Kidney (tissue), 14 donors: ENCODE measurements around the gene RNF34. TPM values are rescaled to one million over a fixed set of nuclear protein-coding genes. Genes with fewer than 3 reads are reported as not detected.

ENCODE experiments used
- DNase-seq, 5 donors: peaks; one replicate each; pipeline ENCODE4 v3.0.0-alpha.2; 2013 to 2020
- FAIRE-seq: peaks from 2 replicates; lab custom pipeline; 2012; peaks lifted over from hg19 to GRCh38; lab: Jason Lieb, UNC
- H3K27ac ChIP-seq, 2 donors: one replicate each; pipeline ENCODE4 v1.7.0; 2013; ENCODE audit warnings: low read depth in 2 of 2, low read length in 2 of 2, inconsistent platforms in 1 of 2
- H3K27me3 ChIP-seq: one replicate; pipeline ENCODE4 v1.7.1; 2013; ENCODE audit warnings: low read length, inconsistent platforms; ENCODE audit not compliant: control insufficient read depth, insufficient read depth
- H3K36me3 ChIP-seq, 3 donors: one replicate each; pipeline versions ENCODE4 v1.7.0 to v1.7.1; 2013; ENCODE audit warnings: low read length in 3 of 3, control low read depth in 1 of 3, inconsistent platforms in 1 of 3; ENCODE audit not compliant: insufficient read depth in 3 of 3, control insufficient read depth in 2 of 3
- H3K4me1 ChIP-seq, 3 donors: one replicate each; pipeline versions ENCODE4 v1.7.0 to v1.7.1; 2013; ENCODE audit warnings: low read length in 3 of 3, inconsistent platforms in 1 of 3, low read depth in 1 of 3; ENCODE audit not compliant: control insufficient read depth in 2 of 3, insufficient read depth in 2 of 3
- H3K4me3 ChIP-seq, 3 donors: one replicate each; pipeline versions ENCODE4 v1.7.0 to v1.8.1; 2013; ENCODE audit warnings: low read length in 3 of 3, control low read depth in 1 of 3, inconsistent platforms in 1 of 3
- H3K9ac ChIP-seq, 3 donors: one replicate each; pipeline versions ENCODE4 v1.7.0 to v1.7.1; 2013; ENCODE audit warnings: low read length in 3 of 3, control low read depth in 1 of 3, inconsistent platforms in 1 of 3
- H3K9me3 ChIP-seq, 3 donors: one replicate each; pipeline versions ENCODE4 v1.7.0 to v1.7.1; 2013; ENCODE audit warnings: low read length in 3 of 3, control low read depth in 1 of 3, inconsistent platforms in 1 of 3; ENCODE audit not compliant: control insufficient read depth in 2 of 3, insufficient read depth in 1 of 3
- intact Hi-C: fragments of 100-400 bp; cut with DNase I; formaldehyde crosslinking; loops from one replicate; pipeline ENCODE4 v1.11.1; 2022
- microRNA-seq: library from miRNA; unstranded; fragments of <30 nt; microRNA quantifications from one replicate; pipeline ENCODE4 v1.2.0, GENCODE V29; 2020
- polyA plus RNA-seq: library from polyadenylated mRNA; stranded (reverse); fragments of 350-450 nt; fragmentation: Illumina TruSeq; extraction: RNeasy Lipid Tissue Mini Kit (QIAGEN cat#74804); gene quantifications from one replicate; pipeline ENCODE4 v1.2.3, GENCODE V29; 2014; ENCODE audit warnings: low read depth, low replicate concordance; ENCODE audit not compliant: insufficient read depth
- total RNA-seq: library from RNA; stranded (reverse); fragmentation: NEBNext Ultra II Directional; extraction: Animal tissue kit (Norgen Biotek cat#: 25700); gene quantifications from one replicate; pipeline ENCODE4 v1.2.1, GENCODE V29; 2021
- TF ChIP-seq, protein P1 (sequence below): IDR thresholded peaks from 3 replicates; pipeline ENCODE4 v1.5.1; 2012; ENCODE audit warnings: mild to moderate bottlenecking, moderate library complexity, borderline replicate concordance; ENCODE audit not compliant: insufficient read depth; ENCODE audit errors: extremely low read depth
- donor health status: control.
- donor health status: control.
- donor health status: control.
- donor health status: control.
- donor health status: control.
- donor health status: DM: yes; HTN: yes; CAD: no.
- donor health status: Normal renal cell carcinoma (clear cell type).

The RNF34 gene
- total and polyA plus RNA-seq, 2 donors from 2014 or later, result 18.8 to 48.1 TPM

DNA sequence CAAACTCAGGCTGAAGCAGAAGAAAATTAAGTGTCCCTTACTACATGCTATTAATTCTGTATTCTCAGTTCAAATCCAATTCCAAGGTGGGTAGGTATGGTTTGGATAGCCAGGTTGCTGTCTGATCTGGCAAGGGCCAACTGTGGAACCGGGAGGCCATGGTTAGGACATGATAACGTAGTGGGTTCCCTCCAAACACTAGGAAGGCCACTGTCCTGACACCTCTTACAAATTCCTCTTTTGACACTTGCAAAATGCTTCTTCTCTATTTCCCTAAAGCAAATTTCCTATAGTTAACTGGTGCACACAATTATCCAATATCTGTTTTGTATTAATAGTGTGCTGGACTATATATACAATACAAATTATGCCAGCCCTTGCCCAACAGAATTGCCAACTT is 70.8 kb downstream of the RNF34 start:
- FAIRE-seq, result no peak
- TF ChIP-seq, protein P1, sequence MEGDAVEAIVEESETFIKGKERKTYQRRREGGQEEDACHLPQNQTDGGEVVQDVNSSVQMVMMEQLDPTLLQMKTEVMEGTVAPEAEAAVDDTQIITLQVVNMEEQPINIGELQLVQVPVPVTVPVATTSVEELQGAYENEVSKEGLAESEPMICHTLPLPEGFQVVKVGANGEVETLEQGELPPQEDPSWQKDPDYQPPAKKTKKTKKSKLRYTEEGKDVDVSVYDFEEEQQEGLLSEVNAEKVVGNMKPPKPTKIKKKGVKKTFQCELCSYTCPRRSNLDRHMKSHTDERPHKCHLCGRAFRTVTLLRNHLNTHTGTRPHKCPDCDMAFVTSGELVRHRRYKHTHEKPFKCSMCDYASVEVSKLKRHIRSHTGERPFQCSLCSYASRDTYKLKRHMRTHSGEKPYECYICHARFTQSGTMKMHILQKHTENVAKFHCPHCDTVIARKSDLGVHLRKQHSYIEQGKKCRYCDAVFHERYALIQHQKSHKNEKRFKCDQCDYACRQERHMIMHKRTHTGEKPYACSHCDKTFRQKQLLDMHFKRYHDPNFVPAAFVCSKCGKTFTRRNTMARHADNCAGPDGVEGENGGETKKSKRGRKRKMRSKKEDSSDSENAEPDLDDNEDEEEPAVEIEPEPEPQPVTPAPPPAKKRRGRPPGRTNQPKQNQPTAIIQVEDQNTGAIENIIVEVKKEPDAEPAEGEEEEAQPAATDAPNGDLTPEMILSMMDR, result no peak
- Histone ChIP-seq H3K36me3 (no peaks in the 10 kb centered on the region), H3K4me1 (peaks cover 0 to 4% (median 2%) of the 10 kb centered on the region in 3 donors), H3K27me3 (no peaks in the 10 kb centered on the region), H3K27ac (no peak overlapping the region), H3K4me3 (no peak overlapping the region), H3K9me3 (no peaks in the 10 kb centered on the region), H3K9ac (no peak overlapping the region)
- DNase-seq, result no peak
- intact Hi-C loops, result no loop called here

DNA sequence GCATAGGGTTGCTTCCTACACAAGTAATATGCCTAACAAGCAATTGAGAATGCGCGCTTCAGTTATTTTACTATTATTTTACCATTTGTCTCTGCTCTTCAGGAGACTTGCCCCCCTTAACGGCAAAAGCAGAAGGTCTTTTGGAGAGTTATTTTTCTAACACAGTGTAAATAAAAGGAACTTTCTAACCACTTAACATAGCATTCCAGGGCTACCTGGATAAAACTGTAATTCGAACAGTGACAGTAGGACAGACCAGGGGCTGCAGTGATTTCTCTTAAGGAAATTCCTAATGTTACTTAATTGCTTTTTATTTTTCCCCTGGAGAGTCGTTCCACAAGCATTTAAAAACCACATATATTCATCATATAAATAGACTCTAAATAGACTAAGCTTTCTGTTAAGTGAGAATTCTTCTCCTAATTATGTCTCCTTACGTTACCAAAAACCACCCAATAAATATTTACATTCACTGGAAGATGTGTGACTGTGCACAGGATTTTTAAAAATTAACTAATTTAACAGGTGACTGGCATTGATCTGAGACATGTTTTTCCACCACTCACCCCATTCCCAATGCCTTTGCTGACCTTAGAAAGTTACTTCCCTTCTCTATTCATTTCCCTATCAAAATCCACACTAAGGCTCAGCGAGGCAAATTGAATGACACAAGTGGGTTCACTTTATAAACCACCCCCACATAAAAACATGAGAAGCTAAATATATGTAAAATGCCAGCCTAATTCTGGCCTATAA is 72.4 kb downstream of the RNF34 start:
- FAIRE-seq, result no peak
- no peak for DNase-seq
- Histone ChIP-seq H3K27me3 (no peaks in the 10 kb centered on the region), H3K4me1 (peaks cover 0 to 2% (median 0%) of the 10 kb centered on the region in 3 donors), H3K4me3 (no peak overlapping the region), H3K27ac (no peak overlapping the region), H3K9ac (no peak overlapping the region), H3K36me3 (no peaks in the 10 kb centered on the region), H3K9me3 (no peaks in the 10 kb centered on the region)
- intact Hi-C loops, result no loop called here
- TF ChIP-seq, protein P1, result no peak

Small RNA genes within 50 kb of the gene (microRNA-seq; reads per million reads assigned to microRNA genes)
- gene MIR7107, result not detected

Other genes starting within 250 kb of the RNF34 start
- 36.2 TPM for gene P2RX4, start 190.0 kb upstream of the RNF34 start, total RNA-seq
- gene P2RX4, start 190.0 kb upstream of the RNF34 start, polyA plus RNA-seq, result 28.8 TPM
- gene CAMKK2, start 103.4 kb upstream of the RNF34 start, total RNA-seq, result 35.6 TPM
- gene CAMKK2, start 103.4 kb upstream of the RNF34 start, polyA plus RNA-seq, result 16.3 TPM
- 84.3 TPM for gene ANAPC5, start 47.7 kb upstream of the RNF34 start, total RNA-seq
- 85.1 TPM for gene ANAPC5, start 47.7 kb upstream of the RNF34 start, polyA plus RNA-seq
- 19.7 TPM for gene KDM2B, start 180.9 kb downstream of the RNF34 start, total RNA-seq
- gene KDM2B, start 180.9 kb downstream of the RNF34 start, polyA plus RNA-seq, result 6.2 TPM
- 16.5 TPM for gene ORAI1, start 226.4 kb downstream of the RNF34 start, total RNA-seq
- gene ORAI1, start 226.4 kb downstream of the RNF34 start, polyA plus RNA-seq, result 18.2 TPM